H1 (cell line): ENCODE data around the gene RAPGEF5. TPM values are rescaled to one million over a fixed set of nuclear protein-coding genes. Genes with fewer than 3 reads are reported as not detected.

Experiments used
- EGR1 ChIP-seq: IDR thresholded peaks from 2 replicates; pipeline ENCODE4 v1.6.1; 2011; ENCODE audit warnings: low read depth, low read length, borderline replicate concordance
- HDAC2 ChIP-seq, 2 experiments: fragments of 300-600 bp in 1 of 2; sonication (generic) in 1 of 2; IDR thresholded peaks; 2 replicates each; pipeline ENCODE4 v1.6.1; 2011 to 2012; ENCODE audit warnings: low read depth in 2 of 2, low read length in 2 of 2, mild to moderate bottlenecking in 2 of 2, moderate library complexity in 2 of 2, borderline replicate concordance in 1 of 2, inconsistent platforms in 1 of 2
- SRF ChIP-seq: IDR thresholded peaks from 2 replicates; pipeline ENCODE4 v1.6.1; 2011; ENCODE audit warnings: mild to moderate bottlenecking, low read depth, low read length, moderate library complexity
- TAF1 ChIP-seq: IDR thresholded peaks from 2 replicates; pipeline ENCODE4 v1.6.1; 2011; ENCODE audit warnings: mild to moderate bottlenecking, low read depth, low read length
- polyA plus RNA-seq, 7 experiments: library from polyadenylated mRNA; depleted of rRNA in 3 of 7; stranded (reverse) in 5 of 7; unstranded in 2 of 7; fragments of >200 nt in 5 of 7; fragments of 200-250 nt in 2 of 7; gene quantifications; 1 replicate in 5 of 7; 2 replicates in 1 of 7; 4 replicates in 1 of 7; pipeline versions ENCODE4 v1.2.1 to v1.2.3, GENCODE V29; 2011 to 2013; ENCODE audit warnings: missing spikeins in 2 of 7, mixed read lengths in 2 of 7
- total RNA-seq: library from RNA; stranded (reverse); fragmentation: NEBNext Ultra II Directional; extraction: Animal tissue kit (Norgen Biotek cat#: 25700); gene quantifications from 2 replicates; pipeline ENCODE4 v1.2.1, GENCODE V29; 2021

RAPGEF5 gene
- total and polyA plus RNA-seq, 2 of the 8 experiments (the other 6 are each of a cell fraction or from before 2014, with no cell fraction given), result 4.4 to 22.9 TPM

- no peak for TF ChIP-seq TAF1
- no peak for TF ChIP-seq EGR1
- TF ChIP-seq SRF, result no peak
- no peak for TF ChIP-seq HDAC2 (IDR thresholded peaks at IDR 0.05; ENCODE audit: borderline replicate concordance in 1 of 2, low read depth in 2 of 2, low read length in 2 of 2)
Observed at GRCh38 chr7:22338411-22338810, 18.5 kb downstream of the RAPGEF5 start (continued).
